T-helper 1 cell (primary cell): ENCODE measurements around the gene PRRT4.

Experiments
- DNase-seq, 5 donors: peaks; one replicate each; pipeline ENCODE4 v3.0.0-alpha.2; 2012 to 2020
- total RNA-seq, 4 donors: gene quantifications; one replicate each; lab custom pipeline; 2026; lab: John Stamatoyannopoulos, UW

PRRT4 gene
- total RNA-seq, result 0.15 to 0.83 (median 0.42) reads per million in 4 donors

DNA sequence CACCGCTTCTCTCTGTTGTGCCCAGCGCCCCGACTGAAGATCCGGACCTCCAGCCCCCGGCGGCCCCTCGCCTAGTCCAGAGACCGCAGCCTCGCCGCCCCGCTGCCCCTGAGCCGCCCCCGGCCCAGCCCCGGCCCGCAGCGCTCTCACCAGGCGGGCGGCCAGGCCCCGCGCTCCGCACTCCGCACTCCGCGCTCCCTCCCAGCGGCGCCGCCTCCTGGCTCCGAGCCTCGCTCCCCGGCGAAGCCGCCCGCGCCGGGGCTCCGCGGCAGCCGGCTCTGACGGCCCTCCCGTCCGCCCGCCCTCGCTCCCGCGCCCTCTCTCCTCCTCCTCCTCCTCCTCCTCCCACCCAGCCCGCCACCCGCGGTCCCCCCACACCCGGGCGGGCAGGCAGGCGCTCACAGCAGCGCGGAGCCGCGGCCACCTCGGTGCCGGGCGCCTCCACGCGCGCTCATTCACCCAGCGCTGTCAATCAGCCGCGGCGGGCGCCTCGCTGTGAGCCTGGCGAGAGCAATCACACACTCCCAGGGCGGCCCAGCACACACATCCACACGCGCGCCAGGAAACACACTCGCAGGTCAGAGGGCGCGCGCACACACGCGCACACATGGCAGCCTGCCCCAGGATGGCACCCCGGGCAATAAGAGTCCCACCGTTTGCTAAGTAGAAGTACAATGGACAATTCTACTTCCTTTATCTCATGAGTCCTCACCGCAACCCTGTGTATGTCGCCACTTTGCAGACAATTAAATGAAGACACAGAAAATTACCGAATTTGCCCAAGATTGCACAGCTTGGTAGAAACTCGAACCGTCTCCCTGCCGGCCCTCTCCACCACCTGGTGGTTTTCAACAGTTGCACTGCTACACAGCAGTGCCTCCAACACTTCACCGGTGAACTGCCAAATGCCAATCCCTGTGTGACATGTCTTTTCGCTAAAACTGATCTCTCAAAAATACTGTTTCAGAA is at the start of gene PRRT4:
TSS of gene PRRT4 (minus strand) at position 280 of the 969 bp plus-strand sequence.
- DNase-seq, result peak in 3 of 5 donors; percentile 21 to 33 (median 27)

DNA sequence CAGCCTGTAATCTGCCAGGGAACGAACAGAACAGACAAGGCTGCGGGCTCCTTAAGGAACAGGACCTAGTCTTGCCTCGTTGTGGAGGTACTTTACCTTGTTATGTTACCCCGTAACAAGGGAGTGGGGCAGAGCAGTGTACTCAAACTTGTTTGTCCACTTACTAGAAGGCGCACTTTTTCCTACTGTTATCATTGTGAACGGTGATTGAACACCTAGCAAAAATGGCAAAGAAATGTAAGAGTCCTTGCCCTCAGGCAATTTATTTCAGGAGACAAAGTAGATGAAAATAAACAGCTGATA is 48.9 kb upstream of the PRRT4 start:
- no peak for DNase-seq

DNA sequence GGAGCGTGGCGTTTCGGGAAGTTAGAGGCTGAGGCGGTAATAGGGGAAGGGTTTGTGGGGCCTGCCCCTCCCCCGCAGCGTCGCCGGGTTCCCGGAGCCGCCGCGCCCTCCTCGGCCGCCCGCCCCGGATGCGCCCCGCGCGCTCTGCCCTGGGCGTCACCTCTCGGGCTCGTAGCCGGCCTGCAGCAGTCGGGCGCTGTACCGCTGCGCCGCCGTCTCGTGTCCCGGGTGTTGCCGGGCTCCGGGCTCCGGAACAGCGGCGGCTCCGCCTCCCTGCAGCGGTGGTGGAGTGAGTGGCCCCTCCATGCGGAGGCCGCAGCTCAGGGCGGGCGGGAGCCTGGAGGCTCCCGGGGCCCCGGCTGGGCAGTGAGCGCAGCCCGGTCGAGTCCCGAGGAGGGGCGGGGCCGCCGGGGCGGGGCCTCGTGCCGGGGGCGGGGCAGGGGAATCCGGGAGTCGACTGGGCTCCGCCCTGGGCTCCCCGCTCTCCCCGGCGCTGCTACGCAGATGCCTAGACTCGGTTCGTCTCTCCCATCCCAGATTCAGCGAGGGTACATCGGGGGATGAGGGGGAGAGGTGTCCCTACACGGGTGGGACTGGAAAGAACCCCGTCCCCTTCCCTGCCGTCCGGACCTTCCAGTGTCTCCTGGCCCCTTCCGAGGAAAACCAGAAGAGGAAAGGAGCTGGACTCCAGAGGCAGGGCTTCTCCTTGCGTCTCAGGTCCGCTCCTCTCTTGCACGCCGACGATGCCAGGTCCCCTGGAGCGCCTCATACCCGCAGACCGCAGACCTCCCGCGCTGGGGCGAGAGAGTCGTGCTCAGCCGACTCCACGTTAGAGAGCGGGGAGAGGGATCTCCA is 48.3 kb upstream of the PRRT4 start, which contains the start of gene IMPDH1:
TSS of gene IMPDH1 (minus strand) at position 387 of the 855 bp plus-strand sequence. CDS start at position 306, 81 bp downstream.
- peak; percentile 78 to 83 (median 80) for DNase-seq

DNA sequence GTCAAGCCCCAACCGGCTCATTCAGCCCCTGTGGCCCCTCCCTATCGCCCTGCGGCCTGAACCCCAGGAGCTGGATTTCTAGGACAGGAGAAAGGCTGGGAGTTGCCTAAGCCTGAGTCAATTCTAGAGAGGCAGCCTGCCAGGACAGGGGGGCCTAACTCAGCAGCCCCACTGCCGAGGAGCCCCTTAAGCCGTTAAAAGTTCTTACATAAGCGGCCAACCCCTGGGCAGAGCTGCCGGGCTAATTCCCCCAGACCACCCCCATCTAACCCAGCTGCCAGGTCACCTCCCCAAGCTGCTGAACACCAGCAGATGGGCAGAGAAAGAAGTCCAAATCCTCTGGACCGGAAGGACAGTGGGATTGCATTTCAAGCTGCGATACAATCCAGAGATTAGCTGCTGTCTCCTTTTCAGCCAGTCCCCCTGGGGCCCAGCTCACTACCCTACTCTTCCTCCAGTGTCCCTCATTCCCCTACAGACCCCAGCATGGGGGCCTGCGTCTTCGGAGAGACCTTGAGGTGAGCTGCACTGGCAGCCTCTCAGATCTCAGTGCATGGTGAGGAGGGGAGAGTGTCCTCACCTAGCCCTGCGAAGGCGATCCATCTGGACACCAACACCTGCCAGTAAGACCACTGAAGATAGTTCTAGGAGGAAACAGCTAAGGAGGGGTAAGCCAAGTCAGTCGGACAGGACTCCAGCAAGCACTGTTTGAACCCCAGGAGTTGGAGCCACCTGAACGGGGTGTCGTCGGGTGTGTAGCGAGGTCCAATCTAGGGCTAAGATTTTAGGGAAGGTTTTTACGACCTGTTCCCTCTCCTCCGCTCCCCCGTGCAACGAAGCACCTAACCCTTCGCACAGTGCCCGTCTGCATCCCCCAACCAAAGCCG is 47.5 kb upstream of the PRRT4 start:
- no peak for DNase-seq

DNA sequence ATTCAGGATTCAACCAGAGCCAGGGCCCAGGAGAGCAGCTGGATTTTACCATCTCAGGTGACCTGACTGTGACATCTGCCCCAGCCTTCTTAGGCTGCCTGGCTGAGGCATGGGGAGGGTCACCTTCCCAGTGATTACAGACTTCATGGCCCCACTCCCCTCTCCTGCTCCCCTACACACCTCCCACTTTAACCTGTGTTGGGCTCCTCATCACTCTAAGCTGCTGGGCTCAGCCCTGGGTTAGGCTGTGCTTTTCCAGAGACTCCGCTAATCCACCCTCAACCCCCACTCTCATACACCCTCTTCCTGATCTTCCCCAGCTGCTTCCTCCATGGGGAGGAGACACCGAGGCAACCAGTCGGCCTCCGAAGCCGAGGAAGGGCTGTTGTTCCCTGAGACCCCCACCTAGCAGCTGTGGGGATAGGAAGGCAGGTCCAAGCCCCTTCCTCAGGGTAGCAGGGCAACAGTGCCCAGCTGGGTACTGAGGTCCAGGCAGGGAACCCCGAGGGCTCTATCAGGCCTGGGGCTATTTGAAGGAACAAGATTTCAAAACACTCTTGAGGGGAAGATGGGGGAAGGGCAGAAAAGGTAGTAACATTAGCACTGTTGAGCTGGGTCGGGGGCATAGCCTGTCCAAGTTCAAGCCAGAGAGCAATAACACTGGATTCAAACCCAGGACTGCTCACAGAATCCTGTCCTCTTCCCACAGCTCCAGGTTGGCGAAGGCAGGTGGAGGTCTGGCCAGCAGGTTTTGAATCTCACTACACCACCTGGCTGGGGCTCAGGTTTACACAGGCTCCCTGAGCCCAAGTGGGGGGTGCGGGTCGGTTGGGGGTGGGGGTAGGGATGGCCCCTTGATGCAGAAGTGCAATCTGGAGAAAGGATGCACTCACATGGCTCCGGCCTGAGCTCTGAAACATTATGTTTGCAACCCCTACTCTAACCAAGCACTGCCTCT is 46.5 kb upstream of the PRRT4 start:
- DNase-seq, result no peak

DNA sequence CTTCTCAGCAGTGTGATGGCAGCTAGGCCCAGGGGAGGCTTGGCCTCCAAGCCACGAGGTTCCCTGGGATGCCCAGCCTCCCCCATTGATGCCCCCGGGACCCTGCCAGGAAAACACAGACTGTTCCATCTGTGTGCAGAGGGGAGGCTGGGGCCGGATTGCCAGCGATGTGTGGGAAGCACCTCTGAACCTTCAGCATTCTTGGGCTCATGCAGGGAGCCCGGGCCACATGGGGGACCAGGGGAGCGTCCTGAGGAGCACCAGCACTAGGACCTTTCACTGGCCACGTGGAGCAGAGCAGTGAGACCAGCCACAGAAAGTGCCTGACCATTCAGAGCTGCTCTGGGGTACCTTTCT is 45.7 kb upstream of the PRRT4 start:
- no peak for DNase-seq

DNA sequence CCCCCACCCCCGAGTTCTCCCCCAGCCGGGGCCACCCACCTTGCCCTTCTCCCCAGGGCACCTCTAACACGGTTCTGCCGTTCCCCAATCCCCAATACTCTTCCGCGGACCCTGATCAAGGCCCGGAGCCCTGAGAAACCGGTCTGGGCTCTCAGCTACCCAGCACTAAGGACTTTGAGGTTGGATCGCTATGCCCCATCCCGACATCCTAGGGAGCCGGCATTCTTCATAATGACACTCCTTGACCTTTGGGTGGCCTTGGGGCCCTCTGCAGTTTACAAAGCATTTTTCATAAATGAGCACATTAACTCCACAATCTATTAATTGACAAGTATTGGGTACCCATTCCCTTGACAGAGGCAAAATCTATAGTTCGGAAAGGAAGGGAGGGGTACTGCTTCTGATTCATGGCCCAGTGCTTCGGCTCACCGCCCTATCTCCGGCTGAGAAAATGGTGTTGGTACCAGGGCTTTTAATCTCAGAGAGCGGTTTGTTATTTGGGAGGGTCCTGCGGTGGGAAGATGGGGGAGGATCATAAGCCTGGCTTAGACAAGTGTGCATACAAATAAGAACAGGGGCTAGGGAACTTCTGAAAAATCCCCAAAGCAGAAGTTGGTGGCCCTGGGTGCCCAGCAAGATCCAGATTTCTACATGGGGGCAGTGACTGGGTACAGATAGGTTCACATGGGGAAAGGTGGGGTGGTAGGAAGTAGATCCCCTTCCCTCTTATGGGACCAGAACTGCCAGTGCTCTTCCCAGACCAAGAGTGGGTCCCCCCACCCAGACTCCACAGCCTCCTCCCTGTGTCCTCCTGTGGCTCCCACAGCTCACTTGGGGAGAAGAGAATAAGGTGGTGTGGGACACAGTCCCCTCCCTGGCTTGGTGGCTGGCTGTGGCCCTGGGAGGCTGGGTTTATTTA is 45.1 kb upstream of the PRRT4 start:
- DNase-seq, result no peak

DNA sequence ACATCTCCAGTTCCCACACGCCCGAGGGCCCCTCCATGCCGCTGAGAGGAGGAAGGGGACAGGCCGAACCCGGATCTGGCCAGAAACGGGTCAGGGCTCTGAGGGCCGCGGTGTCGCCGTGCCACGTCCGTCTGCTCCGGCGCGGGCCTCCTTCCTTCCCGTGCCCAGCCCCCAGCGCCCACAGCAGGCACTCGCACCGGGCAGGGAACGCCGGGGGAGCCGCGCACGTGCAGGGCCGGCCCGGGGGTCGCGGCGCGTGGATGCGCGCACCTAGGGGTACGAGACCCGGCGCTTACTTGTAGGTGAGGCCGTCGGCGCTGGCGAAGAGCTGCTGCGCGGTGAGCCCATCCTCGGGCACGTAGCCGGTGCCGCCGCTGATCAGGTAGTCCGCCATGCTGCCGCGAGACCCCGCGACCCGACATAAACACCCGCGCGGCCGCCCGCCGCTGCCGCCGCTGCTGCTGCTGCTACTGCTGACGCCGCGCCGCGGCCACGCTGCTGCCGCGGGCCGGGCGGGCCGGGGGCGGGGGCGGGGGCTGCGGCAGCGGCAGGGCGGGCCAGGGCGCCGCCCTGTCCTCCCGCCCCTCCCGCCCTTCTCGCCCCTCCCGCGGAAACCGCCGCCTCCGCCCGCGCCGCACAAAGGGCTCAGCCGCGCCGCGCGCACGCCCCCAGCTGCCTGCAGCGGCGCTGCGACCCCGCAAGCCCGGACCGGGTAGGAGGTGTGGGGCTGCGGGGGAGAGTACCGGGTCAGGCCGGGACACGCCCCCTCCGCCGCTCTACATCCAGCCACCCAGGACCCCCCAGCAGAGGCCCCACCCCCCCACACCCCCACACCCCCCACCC is 44.2 kb upstream of the PRRT4 start:
- DNase-seq, result peak; percentile 47 to 68 (median 53)

DNA sequence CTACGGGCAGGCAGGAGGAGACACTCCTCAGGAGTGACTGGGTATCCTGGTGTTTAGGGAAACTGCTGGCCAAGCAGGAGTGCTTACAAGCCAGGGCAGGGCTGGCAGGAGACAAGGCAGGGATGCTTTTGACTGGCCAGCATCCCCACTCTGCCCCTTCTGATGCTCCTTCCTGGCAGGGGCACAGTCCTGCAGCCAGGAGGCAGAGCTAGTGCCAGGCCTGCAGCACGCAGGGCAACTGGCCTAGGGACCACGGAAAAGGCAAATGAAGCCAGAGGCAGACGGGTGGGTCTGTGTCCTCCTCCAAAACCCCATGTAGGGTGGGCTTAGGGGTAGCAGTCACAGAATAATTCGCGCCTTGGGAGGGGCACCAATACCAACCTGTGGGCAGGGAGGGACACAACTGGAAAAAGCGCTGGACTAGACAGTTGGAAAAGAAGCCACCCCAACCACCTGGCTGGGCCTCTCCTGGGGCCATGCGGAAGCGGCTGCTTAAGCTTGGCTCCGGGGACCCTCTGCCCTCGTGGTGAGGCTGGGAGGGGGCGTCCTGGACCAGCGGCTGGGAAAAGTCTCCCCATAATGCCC is 43.5 kb upstream of the PRRT4 start:
- DNase-seq, result no peak

DNA sequence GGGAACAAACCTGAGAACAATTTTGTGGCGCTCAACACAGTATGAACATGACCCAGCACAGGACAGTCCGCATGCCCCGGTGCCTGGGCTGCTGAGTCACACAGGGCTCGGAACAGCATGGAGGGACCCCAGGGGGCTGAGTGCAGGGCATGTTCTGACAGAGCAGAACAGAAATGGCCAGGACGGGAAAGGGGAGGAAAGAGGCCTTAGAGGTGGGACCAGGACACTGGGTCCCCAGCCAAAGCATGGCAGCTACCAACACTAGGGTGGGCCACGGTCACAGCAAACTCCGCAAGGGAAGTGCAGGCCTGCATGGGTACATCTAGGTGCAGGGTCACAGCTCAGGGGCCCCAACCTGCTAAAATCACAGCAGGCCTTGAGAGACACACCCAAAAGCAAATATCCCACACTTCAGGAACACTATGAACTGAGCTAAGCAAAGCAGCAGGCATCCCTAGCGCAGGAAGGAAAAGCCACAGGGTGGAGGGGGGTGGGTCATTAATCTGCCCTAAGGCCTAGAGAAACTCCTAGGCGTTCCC is 42.7 kb upstream of the PRRT4 start:
- DNase-seq, result no peak

DNA sequence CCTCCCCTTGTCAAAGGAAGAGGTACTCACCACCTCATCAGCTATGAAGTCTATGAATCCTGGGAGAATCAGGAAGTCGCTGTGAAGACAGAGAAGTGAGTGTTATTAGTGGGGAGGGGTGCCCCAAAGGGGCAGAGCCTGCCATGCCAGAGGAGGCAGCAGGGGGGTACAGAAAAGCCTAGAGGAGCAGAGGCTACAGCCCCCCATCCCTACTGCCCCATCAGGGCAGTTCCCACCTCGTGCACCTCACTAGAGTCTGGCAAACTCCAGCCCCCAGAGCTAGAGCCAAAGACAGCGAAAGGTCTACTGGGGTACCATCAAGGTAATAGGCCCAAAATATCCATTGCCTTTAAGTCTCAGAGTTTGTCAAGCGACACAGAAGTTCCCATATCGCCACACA is 42.2 kb upstream of the PRRT4 start:
- no peak for DNase-seq

DNA sequence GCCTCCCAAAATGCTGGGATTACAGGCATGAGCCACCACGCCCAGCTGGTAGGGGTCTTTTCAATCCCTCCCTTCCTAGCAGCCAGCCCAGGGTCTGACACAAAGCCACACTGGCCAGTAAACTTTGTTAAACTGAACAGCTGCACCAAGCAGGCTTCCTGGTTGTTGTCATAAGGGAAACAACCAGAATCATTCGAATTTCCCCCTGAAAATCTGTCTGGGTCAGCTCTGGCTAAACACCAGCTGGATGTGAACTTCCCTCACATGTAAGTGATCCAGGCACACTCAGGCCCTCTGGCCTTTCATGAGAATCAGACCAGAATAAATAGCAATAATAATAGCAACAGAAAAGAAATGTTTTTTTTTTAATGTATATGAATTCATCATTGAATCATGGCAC is 40.9 kb upstream of the PRRT4 start:
- no peak for DNase-seq

DNA sequence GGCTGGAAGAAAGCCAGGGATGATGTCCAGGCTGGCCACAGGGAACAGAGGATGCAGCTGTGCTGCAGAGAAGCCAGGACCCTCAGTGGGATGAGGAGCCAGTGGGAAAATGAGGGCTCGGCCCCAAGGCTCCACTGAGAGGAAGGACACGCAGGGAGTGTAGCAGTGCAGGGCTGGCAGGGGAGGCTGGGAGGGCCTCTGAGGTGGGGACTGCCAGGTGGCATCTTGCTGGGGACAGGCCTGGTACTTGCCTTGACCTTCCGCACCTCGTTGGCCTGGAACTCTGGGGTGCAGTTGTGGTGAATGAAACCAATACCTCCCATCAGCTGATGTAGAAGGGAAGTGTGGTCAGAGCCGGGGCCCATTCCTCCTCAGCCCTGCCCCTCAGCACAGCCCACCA is 39.1 kb upstream of the PRRT4 start:
- DNase-seq, result no peak

DNA sequence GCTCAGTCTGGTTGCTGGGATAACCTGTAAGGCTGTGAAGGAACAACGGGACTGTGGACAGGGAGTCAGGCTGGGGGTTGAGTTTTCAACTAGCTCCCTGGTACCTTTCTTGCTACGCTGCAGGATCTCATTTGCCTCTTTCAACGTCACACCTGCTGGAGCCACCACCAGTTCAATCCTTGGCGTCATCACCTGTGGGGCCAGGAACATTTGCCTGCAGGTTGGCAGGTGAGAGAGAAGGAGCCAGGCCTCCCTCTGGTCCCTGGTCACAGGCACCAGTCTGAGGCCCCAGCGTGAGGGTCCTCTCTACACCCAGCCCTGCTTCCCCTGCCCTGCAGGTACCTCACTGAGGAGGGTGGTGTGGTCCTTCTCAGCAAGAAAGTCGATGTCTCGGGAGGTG is 38.5 kb upstream of the PRRT4 start:
- no peak for DNase-seq

DNA sequence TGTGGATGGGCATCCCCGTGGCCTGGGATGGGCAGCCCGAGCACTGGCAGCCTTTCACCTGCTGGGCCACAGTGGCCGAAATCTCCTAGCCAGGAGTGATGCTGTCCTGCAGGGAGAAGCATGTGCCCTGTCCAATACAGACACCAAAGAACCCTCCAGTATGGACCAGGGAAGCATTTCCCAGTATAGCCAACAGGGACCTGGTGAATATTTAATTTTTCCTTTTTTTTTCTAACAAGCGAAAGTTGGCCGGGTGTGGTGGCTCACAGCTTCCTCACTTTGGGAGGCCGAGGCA is 37.3 kb upstream of the PRRT4 start:
- DNase-seq, result no peak

DNA sequence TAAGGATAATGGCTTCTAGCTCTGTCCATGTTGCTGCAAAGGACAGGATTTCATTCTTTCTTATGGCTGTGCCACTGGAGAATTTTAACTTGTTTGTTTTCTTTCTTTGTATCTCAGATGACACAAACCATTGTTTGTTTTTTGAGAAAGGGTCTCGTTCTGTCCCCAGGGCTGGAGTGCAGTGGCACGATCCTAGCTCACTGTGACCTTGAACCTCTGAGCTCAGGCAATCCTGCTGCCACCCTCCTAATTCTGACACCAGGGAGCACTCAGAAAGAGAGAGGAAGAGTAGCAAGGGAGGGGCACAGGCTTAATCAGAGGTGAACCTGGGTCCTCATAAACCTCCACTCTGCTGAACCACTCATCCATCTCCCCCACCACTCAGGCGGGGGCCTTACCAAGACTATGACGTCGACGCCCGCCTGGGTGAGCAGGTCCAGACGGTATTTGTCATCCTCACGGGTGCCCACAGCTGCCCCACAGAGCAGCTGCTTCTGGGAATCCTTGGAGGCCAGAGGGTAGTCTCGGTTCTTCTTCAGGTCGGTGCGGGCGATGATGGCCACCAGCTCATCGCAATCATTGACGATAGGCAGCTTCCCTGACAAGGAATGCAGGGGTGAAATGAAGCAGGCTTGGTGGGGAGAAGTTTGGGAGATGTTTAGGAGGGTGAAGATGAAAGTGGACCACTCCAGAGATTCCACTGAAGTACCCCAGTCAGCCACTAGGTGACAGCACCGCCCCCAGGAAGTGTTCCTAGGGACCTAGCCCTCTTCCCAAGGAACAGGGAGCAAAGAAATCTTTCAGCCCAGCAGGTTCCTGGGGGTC is 36.7 kb upstream of the PRRT4 start:
- peak in 1 of 5 donors; percentile 33 for DNase-seq

DNA sequence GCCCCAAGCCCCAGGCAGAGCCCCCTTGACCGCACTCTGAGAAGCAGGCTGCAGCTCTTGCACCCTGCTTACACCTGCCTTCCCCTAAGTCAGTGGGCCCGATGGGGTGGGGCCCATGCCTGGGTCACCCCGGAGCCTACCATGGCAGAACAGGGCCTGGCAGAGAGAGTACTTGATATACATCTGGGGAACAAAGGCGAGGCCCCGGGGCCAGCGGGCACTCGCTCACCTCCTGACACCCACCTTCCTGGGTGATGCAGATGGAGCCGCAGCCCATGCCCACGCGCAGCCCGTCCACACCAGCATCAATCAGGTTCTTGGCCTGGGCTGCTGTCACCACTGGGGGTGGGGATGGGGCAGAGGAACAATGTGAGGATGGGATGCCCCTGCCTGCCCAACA is 34.9 kb upstream of the PRRT4 start:
- no peak for DNase-seq

DNA sequence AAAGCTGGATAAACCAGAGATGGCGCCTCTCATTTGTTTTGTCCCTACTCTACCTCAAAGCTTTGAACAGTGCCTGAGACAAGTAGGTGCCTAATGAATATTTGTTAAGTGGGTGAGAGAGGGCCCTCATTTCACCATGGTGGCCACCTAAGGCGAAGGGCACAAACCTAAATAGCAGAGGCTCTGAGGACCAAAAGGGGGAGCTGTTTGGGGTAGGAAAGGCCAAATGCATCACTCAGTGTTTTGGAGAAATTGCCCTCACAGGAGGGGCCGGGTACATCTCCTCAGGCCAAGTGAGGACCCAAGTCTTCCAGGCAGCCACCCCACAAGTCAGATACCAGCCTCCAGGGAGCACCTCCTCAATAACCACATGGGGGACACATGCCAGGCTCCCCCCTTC is 34.3 kb upstream of the PRRT4 start:
- no peak for DNase-seq
